H1 (cell line): Measurements from ENCODE around the gene RGS6. TPM values are rescaled to one million over a fixed set of nuclear protein-coding genes. Genes with fewer than 3 reads are reported as not detected.

Experiments
- CTCF ChIA-PET: fragments of 300-600 bp; sonication (Branson Sonifier 250); formaldehyde crosslinking; loops from one replicate; lab custom pipeline; 2021; ENCODE audit not compliant: partially characterized antibody; lab: Charles Lee
- POLR2A ChIA-PET: fragments of 300-600 bp; sonication (Branson Sonifier 250); formaldehyde crosslinking; loops from one replicate; lab custom pipeline; 2021; ENCODE audit warnings: inconsistent platforms; ENCODE audit not compliant: partially characterized antibody; lab: Charles Lee
- DNase-seq, 2 experiments: peaks; one replicate each; pipeline versions ENCODE4 v3.0.0 to v3.0.0-alpha.2; 2010 to 2022; ENCODE audit warnings: low spot score in 2 of 2, low read depth in 1 of 2, mixed read lengths in 1 of 2
- FAIRE-seq: peaks from 2 replicates; lab custom pipeline; 2011; peaks lifted over from hg19 to GRCh38; lab: Jason Lieb, UNC
- H2AFZ ChIP-seq: 2 replicates; pipeline ENCODE4 v1.8.1; 2012; ENCODE audit warnings: low read length, inconsistent platforms
- H2AK5ac ChIP-seq: 2 replicates; pipeline ENCODE4 v1.6.1; 2013; ENCODE audit warnings: low read depth, low read length
- H2BK120ac ChIP-seq: replicated peaks from 2 replicates; pipeline ENCODE3; 2013; ENCODE audit warnings: low read depth, low read length, inconsistent platforms
- H2BK12ac ChIP-seq: 2 replicates; pipeline ENCODE4 v1.6.1; 2013; ENCODE audit warnings: low read depth, low read length
- H2BK15ac ChIP-seq: 2 replicates; pipeline ENCODE4 v1.6.1; 2013; ENCODE audit warnings: low read length
- H2BK20ac ChIP-seq: 2 replicates; pipeline ENCODE4 v1.6.1; 2013; ENCODE audit warnings: low read length
- H2BK5ac ChIP-seq: 2 replicates; pipeline ENCODE4 v1.6.1; 2013; ENCODE audit warnings: low read depth, low read length
- H3K14ac ChIP-seq: 2 replicates; pipeline ENCODE4 v1.6.1; 2013; ENCODE audit warnings: inconsistent platforms; ENCODE audit not compliant: insufficient read length
- H3K18ac ChIP-seq: 2 replicates; pipeline ENCODE4 v1.6.1; 2013; ENCODE audit warnings: low read length; ENCODE audit errors: extremely low read depth
- H3K23ac ChIP-seq: 2 replicates; pipeline ENCODE4 v1.6.1; 2013; ENCODE audit warnings: inconsistent platforms; ENCODE audit not compliant: insufficient read length
- H3K23me2 ChIP-seq: 2 replicates; pipeline ENCODE4 v1.6.1; 2013; ENCODE audit warnings: low read depth, low read length
- H3K27ac ChIP-seq: 2 replicates; pipeline ENCODE4 v1.6.1; 2011; ENCODE audit warnings: low read depth, low read length, inconsistent platforms
- H3K27me3 ChIP-seq, 4 experiments: replicated peaks in 1 of 4; 1 replicate in 1 of 4; 2 replicates in 3 of 4; pipeline versions ENCODE4 v1.6.1 to v1.8.1; 2011 to 2013; ENCODE audit warnings: low read length in 3 of 4, mild to moderate bottlenecking in 3 of 4, inconsistent platforms in 2 of 4, mixed read lengths in 2 of 4, moderate library complexity in 1 of 4; ENCODE audit not compliant: control insufficient read depth in 3 of 4, insufficient read depth in 3 of 4; ENCODE audit errors: extremely low read depth in 1 of 4
- H3K36me3 ChIP-seq, 4 experiments: 2 replicates each; pipeline versions ENCODE4 v1.6.1 to v1.8.1; 2011 to 2013; ENCODE audit warnings: mild to moderate bottlenecking in 4 of 4, low read length in 3 of 4, moderate library complexity in 2 of 4, control low read depth in 1 of 4, inconsistent platforms in 1 of 4; ENCODE audit not compliant: insufficient read depth in 4 of 4, control insufficient read depth in 2 of 4
- H3K4ac ChIP-seq: replicated peaks from 2 replicates; pipeline ENCODE3; 2013; ENCODE audit warnings: low read length, low read depth, mixed read lengths, inconsistent platforms; ENCODE audit not compliant: insufficient read length
- H3K4me1 ChIP-seq, 4 experiments: replicated peaks in 1 of 4; 1 replicate in 1 of 4; 2 replicates in 3 of 4; pipeline versions ENCODE4 v1.6.1 to v1.8.1; 2011 to 2013; ENCODE audit warnings: low read length in 3 of 4, inconsistent platforms in 2 of 4, mixed read lengths in 1 of 4; ENCODE audit not compliant: insufficient read depth in 4 of 4, control insufficient read depth in 3 of 4
- H3K4me2 ChIP-seq, 2 experiments: 2 replicates each; pipeline versions ENCODE4 v1.6.1 to v1.8.1; 2011 to 2013; ENCODE audit warnings: low read depth in 2 of 2, low read length in 2 of 2, control low read depth in 1 of 2, inconsistent platforms in 1 of 2, mild to moderate bottlenecking in 1 of 2; ENCODE audit not compliant: insufficient read depth in 1 of 2
- H3K4me3 ChIP-seq, 4 experiments: fragments of 200-600, 300-600 bp in 1 of 4; sonication (generic), shearing (Covaris generic), sonication (Bioruptor Twin) in 1 of 4; 2 replicates each; pipeline versions ENCODE4 v1.5.1 to v1.8.1; 2011 to 2016; ENCODE audit warnings: low read length in 4 of 4, low read depth in 3 of 4, control low read depth in 2 of 4, inconsistent platforms in 2 of 4, mild to moderate bottlenecking in 2 of 4, mixed read lengths in 1 of 4, moderate library complexity in 1 of 4; ENCODE audit not compliant: insufficient read depth in 2 of 4; ENCODE audit errors: extremely low read depth in 1 of 4
- H3K56ac ChIP-seq: replicated peaks from 2 replicates; pipeline ENCODE3; 2013; ENCODE audit warnings: low read depth, mild to moderate bottlenecking, mixed read lengths, low read length, inconsistent platforms; ENCODE audit not compliant: insufficient read length
- H3K79me1 ChIP-seq: 2 replicates; pipeline ENCODE4 v1.6.1; 2013; ENCODE audit warnings: low read depth, low read length, control low read depth
- H3K79me2 ChIP-seq, 2 experiments: 2 replicates each; pipeline versions ENCODE4 v1.6.1 to v1.8.1; 2012 to 2013; ENCODE audit warnings: low read length in 2 of 2, mild to moderate bottlenecking in 2 of 2, inconsistent platforms in 1 of 2; ENCODE audit not compliant: insufficient read depth in 2 of 2, control insufficient read depth in 1 of 2
- H3K9ac ChIP-seq, 4 experiments: replicated peaks in 1 of 4; 1 replicate in 1 of 4; 2 replicates in 3 of 4; pipeline versions ENCODE4 v1.6.1 to v1.8.1; 2011 to 2013; ENCODE audit warnings: low read depth in 3 of 4, low read length in 3 of 4, control low read depth in 2 of 4, mild to moderate bottlenecking in 2 of 4, moderate library complexity in 2 of 4, inconsistent platforms in 1 of 4; ENCODE audit errors: extremely low read depth in 1 of 4
- H3K9me3 ChIP-seq, 2 experiments: 2 replicates each; pipeline versions ENCODE4 v1.6.1 to v1.8.1; 2012 to 2013; ENCODE audit warnings: mild to moderate bottlenecking in 2 of 2, moderate library complexity in 2 of 2, control low read depth in 1 of 2, inconsistent platforms in 1 of 2, low read depth in 1 of 2, low read length in 1 of 2, mixed read lengths in 1 of 2; ENCODE audit not compliant: insufficient read depth in 2 of 2
- H4K20me1 ChIP-seq, 2 experiments: replicated peaks in 1 of 2; 2 replicates each; pipeline versions ENCODE3 to v1.8.1; 2011 to 2013; ENCODE audit warnings: inconsistent platforms in 2 of 2, low read length in 2 of 2, mild to moderate bottlenecking in 1 of 2; ENCODE audit not compliant: insufficient read depth in 2 of 2, control insufficient read depth in 1 of 2
- H4K5ac ChIP-seq: 2 replicates; pipeline ENCODE4 v1.6.1; 2013; ENCODE audit warnings: low read length, low read depth, mixed read lengths, inconsistent platforms; ENCODE audit not compliant: insufficient read length
- H4K8ac ChIP-seq: 2 replicates; pipeline ENCODE4 v1.8.0; 2013; ENCODE audit warnings: mild to moderate bottlenecking, moderate library complexity, low read length, inconsistent platforms; ENCODE audit not compliant: insufficient read depth; ENCODE audit errors: extremely low read depth
- H4K91ac ChIP-seq: replicated peaks from 2 replicates; pipeline ENCODE3; 2013; ENCODE audit warnings: low read length, mixed read lengths, inconsistent platforms; ENCODE audit not compliant: insufficient read length
- BRCA1 ChIP-seq: IDR thresholded peaks from 2 replicates; pipeline ENCODE4 v1.6.1; 2012; ENCODE audit warnings: low read depth, low read length, improper control_type of control experiment
- CHD2 ChIP-seq: IDR thresholded peaks from 2 replicates; pipeline ENCODE4 v1.6.1; 2012; ENCODE audit warnings: low read length, improper control_type of control experiment
- CTBP2 ChIP-seq: IDR thresholded peaks from 2 replicates; pipeline ENCODE4 v1.7.0; 2011; ENCODE audit warnings: borderline replicate concordance, mild to moderate bottlenecking, moderate library complexity, mixed read lengths, low read length; ENCODE audit not compliant: insufficient read depth, insufficient read length
- GTF2F1 ChIP-seq: IDR thresholded peaks from 2 replicates; pipeline ENCODE4 v1.6.1; 2012; ENCODE audit warnings: low read depth, low read length, improper control_type of control experiment, borderline replicate concordance
- KDM1A ChIP-seq: fragments of 200-600, 300-600 bp; sonication (generic); IDR thresholded peaks from 2 replicates; pipeline ENCODE4 v1.7.1; 2016; ENCODE audit warnings: mild to moderate bottlenecking, low read length, borderline replicate concordance
- SIN3A ChIP-seq, 2 experiments: IDR thresholded peaks in 1 of 2; conservative IDR thresholded peaks in 1 of 2; 2 replicates each; pipeline ENCODE4 v1.6.1; 2011 to 2012; ENCODE audit warnings: low read length in 2 of 2, improper control_type of control experiment in 1 of 2, low read depth in 1 of 2, mild to moderate bottlenecking in 1 of 2
- SP2 ChIP-seq: IDR thresholded peaks from 2 replicates; pipeline ENCODE4 v1.6.1; 2012; ENCODE audit warnings: mild to moderate bottlenecking, low read length, inconsistent platforms
- SP4 ChIP-seq: IDR thresholded peaks from 2 replicates; pipeline ENCODE4 v1.6.1; 2012; ENCODE audit warnings: low read length, inconsistent platforms
- SRF ChIP-seq: IDR thresholded peaks from 2 replicates; pipeline ENCODE4 v1.6.1; 2011; ENCODE audit warnings: mild to moderate bottlenecking, low read depth, low read length, moderate library complexity
- TAF1 ChIP-seq: IDR thresholded peaks from 2 replicates; pipeline ENCODE4 v1.6.1; 2011; ENCODE audit warnings: mild to moderate bottlenecking, low read depth, low read length
- TAF7 ChIP-seq: optimal IDR thresholded peaks from 2 replicates; pipeline ENCODE3; 2011; ENCODE audit warnings: low read depth, mild to moderate bottlenecking, inconsistent platforms, low read length, moderate library complexity, borderline replicate concordance
- TCF12 ChIP-seq: IDR thresholded peaks from 2 replicates; pipeline ENCODE4 v1.6.1; 2011; ENCODE audit warnings: low read depth, mild to moderate bottlenecking, low read length
- WGBS, 2 experiments: shearing (Covaris generic) in 1 of 2; methylation state at CpG; one replicate each; pipeline versions ENCODE4 v1.1.6 to v1.1.7; 2013 to 2015; ENCODE audit warnings: low lambda C conversion rate in 2 of 2, mixed read lengths in 2 of 2, inconsistent platforms in 1 of 2, low coverage in 1 of 2, missing lambda C conversion rate in 1 of 2; ENCODE audit not compliant: insufficient replicate concordance in 2 of 2, insufficient coverage in 1 of 2, insufficient read length in 1 of 2; ENCODE audit errors: extremely low coverage in 1 of 2, missing lambda C conversion rate in 1 of 2; 5-methylcytosine and 5-hydroxymethylcytosine counted together
- polyA plus RNA-seq, 7 experiments: library from polyadenylated mRNA; depleted of rRNA in 3 of 7; stranded (reverse) in 5 of 7; unstranded in 2 of 7; fragments of >200 nt in 5 of 7; fragments of 200-250 nt in 2 of 7; gene quantifications; 1 replicate in 5 of 7; 2 replicates in 1 of 7; 4 replicates in 1 of 7; pipeline versions ENCODE4 v1.2.1 to v1.2.3, GENCODE V29; 2011 to 2013; ENCODE audit warnings: missing spikeins in 2 of 7, mixed read lengths in 2 of 7
- total RNA-seq: library from RNA; stranded (reverse); fragmentation: NEBNext Ultra II Directional; extraction: Animal tissue kit (Norgen Biotek cat#: 25700); gene quantifications from 2 replicates; pipeline ENCODE4 v1.2.1, GENCODE V29; 2021
- TF ChIP-seq, protein P1 (sequence below): IDR thresholded peaks from 2 replicates; pipeline ENCODE4 v1.6.1; 2012; ENCODE audit warnings: low read length, inconsistent platforms

The RGS6 gene
- total and polyA plus RNA-seq, 2 of the 8 experiments (the other 6 are each of a cell fraction or from before 2014, with no cell fraction given): 0.26 to 1.1 TPM

GRCh38 chr14:72126561-72126960 lies 194.3 kb downstream of the RGS6 start:
- Histone ChIP-seq H2BK120ac (no peak overlapping the region), H4K5ac (no peak overlapping the region), H3K23me2 (no peaks in the 10 kb centered on the region; the same call in 1 of the 2 replicates), H2AK5ac (no peak overlapping the region), H3K9ac (no peak overlapping the region), H2BK5ac (no peak overlapping the region), H4K91ac (no peak overlapping the region), H3K4me1 (no peaks in the 10 kb centered on the region), H4K8ac (no peak overlapping the region), H3K9me3 (no peaks in the 10 kb centered on the region), H2BK20ac (no peak overlapping the region), H3K79me2 (no peaks in the 10 kb centered on the region), H3K4me2 (no peak overlapping the region), H3K18ac (no peak overlapping the region), H3K23ac (no peak overlapping the region), H3K79me1 (no peaks in the 10 kb centered on the region), H3K36me3 (no peaks in the 10 kb centered on the region), H4K20me1 (no peaks in the 10 kb centered on the region), H2BK15ac (no peak overlapping the region), H2AFZ (no peak overlapping the region), H3K4me3 (no peak overlapping the region), H3K27ac (no peak overlapping the region), H3K56ac (no peak overlapping the region), H2BK12ac (no peak overlapping the region), H3K4ac (no peak overlapping the region), H3K14ac (no peak overlapping the region), H3K27me3 (no peaks in the 10 kb centered on the region)
- ChIA-PET CTCF (interaction anchor here (0.7 kb wide), 1 partner anchor 23 kb away, joined by 3 read pairs; no protein-coding TSS in a partner anchor), POLR2A (no interaction called here)
- TF ChIP-seq TCF12: no peak
- TF ChIP-seq SP4: no peak
- no peak for TF ChIP-seq BRCA1
- no peak for TF ChIP-seq KDM1A
- TF ChIP-seq TAF7: no peak
- TF ChIP-seq, protein P1, sequence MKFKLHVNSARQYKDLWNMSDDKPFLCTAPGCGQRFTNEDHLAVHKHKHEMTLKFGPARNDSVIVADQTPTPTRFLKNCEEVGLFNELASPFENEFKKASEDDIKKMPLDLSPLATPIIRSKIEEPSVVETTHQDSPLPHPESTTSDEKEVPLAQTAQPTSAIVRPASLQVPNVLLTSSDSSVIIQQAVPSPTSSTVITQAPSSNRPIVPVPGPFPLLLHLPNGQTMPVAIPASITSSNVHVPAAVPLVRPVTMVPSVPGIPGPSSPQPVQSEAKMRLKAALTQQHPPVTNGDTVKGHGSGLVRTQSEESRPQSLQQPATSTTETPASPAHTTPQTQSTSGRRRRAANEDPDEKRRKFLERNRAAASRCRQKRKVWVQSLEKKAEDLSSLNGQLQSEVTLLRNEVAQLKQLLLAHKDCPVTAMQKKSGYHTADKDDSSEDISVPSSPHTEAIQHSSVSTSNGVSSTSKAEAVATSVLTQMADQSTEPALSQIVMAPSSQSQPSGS: no peak
- no peak for TF ChIP-seq SP2
- no peak for TF ChIP-seq GTF2F1
- no peak for TF ChIP-seq SIN3A (conservative IDR thresholded peaks at IDR 0.05 in 1 of 2, IDR thresholded peaks at IDR 0.05 in 1 of 2; ENCODE audit: low read depth in 1 of 2, low read length in 2 of 2)
- no peak for TF ChIP-seq CHD2
- TF ChIP-seq SRF: no peak
- TF ChIP-seq TAF1: no peak
- no peak for TF ChIP-seq CTBP2
- WGBS, 2 experiments: 82 to 100% methylated on average over 1 to 2 of the region's 2 CpGs
- no peak for DNase-seq
- no peak for FAIRE-seq
